PC-9 (cell line): Measurements from ENCODE around the gene ZNF660.

Source experiments
- CTCF ChIP-seq: fragments of 200-600 bp; sonication (generic); conservative IDR thresholded peaks from 2 replicates; pipeline ENCODE4 v1.6.1; 2017; ENCODE audit warnings: mixed run types, antibody characterized with exemption, mild to moderate bottlenecking, moderate library complexity
- EZH2 ChIP-seq: fragments of 200-600 bp; sonication (generic); IDR thresholded peaks from 2 replicates; pipeline ENCODE4 v1.8.0; 2017; ENCODE audit warnings: antibody characterized with exemption, low read depth

DNA sequence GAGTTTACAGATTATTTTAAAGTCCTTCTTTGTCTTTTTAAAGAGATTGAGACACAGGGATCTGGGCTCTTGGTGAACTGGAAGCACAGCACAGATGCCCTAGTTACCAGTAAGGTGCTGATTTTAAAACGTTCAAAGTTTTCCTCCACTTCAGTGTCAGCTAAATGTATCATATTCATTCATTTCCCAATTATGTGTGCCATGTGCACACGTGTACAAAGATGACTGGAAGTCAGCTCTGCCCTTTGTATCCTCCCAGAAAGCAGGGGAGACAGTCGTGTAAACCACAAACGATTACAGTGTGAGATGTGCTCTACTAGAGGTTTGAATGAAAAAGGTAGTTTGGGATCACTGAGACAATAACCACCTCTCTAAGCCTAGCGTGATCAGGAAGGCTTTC lies 29.0 kb upstream of the ZNF660 start:
- TF ChIP-seq CTCF (no peak), EZH2 (no peak)
